Chondrocyte (in vitro differentiated cells): ENCODE measurements around the gene NLRP9. TPM values are rescaled to one million over a fixed set of nuclear protein-coding genes. Genes with fewer than 3 reads are reported as not detected.
"Not testable (repeated sequence)": the region's sequence is repeated elsewhere in the genome, so short reads cannot be mapped to it uniquely, and the experiment has no call there.

Source experiments
- DNase-seq: peaks from one replicate; pipeline ENCODE4 v3.0.0; 2021; ENCODE audit warnings: mixed read lengths, low spot score
- H3K27ac Mint-ChIP-seq: one replicate; pipeline ENCODE4 v1.8.0; 2021; ENCODE audit warnings: mild to moderate bottlenecking, moderate library complexity, mixed read lengths; ENCODE audit not compliant: unreplicated experiment
- H3K27me3 Mint-ChIP-seq: 2 replicates; pipeline ENCODE4 v1.8.0; 2021; ENCODE audit warnings: low read depth, mixed read lengths
- H3K36me3 Mint-ChIP-seq: 2 replicates; pipeline ENCODE4 v1.8.0; 2021; ENCODE audit warnings: low read depth, mixed read lengths
- H3K4me1 Mint-ChIP-seq: 2 replicates; pipeline ENCODE4 v1.8.0; 2021; ENCODE audit warnings: low read depth, mild to moderate bottlenecking, mixed read lengths
- H3K4me3 Mint-ChIP-seq: one replicate; pipeline ENCODE4 v1.8.0; 2021; ENCODE audit warnings: mild to moderate bottlenecking, moderate library complexity, mixed read lengths; ENCODE audit not compliant: unreplicated experiment
- H3K9me3 Mint-ChIP-seq: 2 replicates; pipeline ENCODE4 v1.8.0; 2021; ENCODE audit warnings: low read depth, mixed read lengths
- CTCF ChIP-seq: fragments of 200-600 bp; sonication (generic); IDR thresholded peaks from 2 replicates; pipeline ENCODE4 v1.5.0; 2021; ENCODE audit warnings: antibody characterized with exemption, mild to moderate bottlenecking, moderate library complexity
- total RNA-seq: library from RNA; stranded (reverse); gene quantifications from 3 replicates; pipeline ENCODE4 v1.2.1, GENCODE V29; 2021

NLRP9 gene
- total RNA-seq, 1 donor from 2014 or later = not detected

- H3K4me1 Mint-ChIP-seq = peaks cover 7% of the 10 kb centered on the region
- H3K27ac Mint-ChIP-seq = no peak overlapping the region
- TF ChIP-seq CTCF = no peak
- DNase-seq = no peak
- H3K27me3 Mint-ChIP-seq = peaks cover 4% of the 10 kb centered on the region
- peaks cover 26% of the 10 kb centered on the region for H3K9me3 Mint-ChIP-seq
- H3K4me3 Mint-ChIP-seq = no peak overlapping the region
- H3K36me3 Mint-ChIP-seq = no peaks in the 10 kb centered on the region
These were observed 17.4 kb downstream of the NLRP9 start for GRCh38 chr19:55720801-55721200.

- Mint-ChIP-seq H3K36me3 (no peaks in the 10 kb centered on the region), H3K27ac (no peak overlapping the region), H3K4me3 (no peak overlapping the region), H3K27me3 (peaks cover 4% of the 10 kb centered on the region), H3K4me1 (peaks cover 7% of the 10 kb centered on the region), H3K9me3 (peaks cover 26% of the 10 kb centered on the region)
- TF ChIP-seq CTCF = no peak
- no peak for DNase-seq
These were observed 17.9 kb downstream of the NLRP9 start for GRCh38 chr19:55720214-55720746.

- H3K9me3 Mint-ChIP-seq = peaks cover 26% of the 10 kb centered on the region
- not testable (repeated sequence) for H3K27me3 Mint-ChIP-seq, H3K4me1 Mint-ChIP-seq, H3K4me3 Mint-ChIP-seq, DNase-seq, H3K36me3 Mint-ChIP-seq, H3K27ac Mint-ChIP-seq
These were observed 20.1 kb downstream of the NLRP9 start for GRCh38 chr19:55717879-55718711.

- Mint-ChIP-seq H3K27ac (no peak overlapping the region), H3K9me3 (peaks cover 27% of the 10 kb centered on the region), H3K4me3 (no peak overlapping the region)
These were observed 21.0 kb downstream of the NLRP9 start for GRCh38 chr19:55717251-55717650.

GRCh38 chr19:55716531-55716930 lies 21.7 kb downstream of the NLRP9 start:
- no peak for DNase-seq
- Mint-ChIP-seq H3K4me3 (no peak overlapping the region), H3K9me3 (peaks cover 23% of the 10 kb centered on the region), H3K27ac (no peak overlapping the region), H3K36me3 (no peaks in the 10 kb centered on the region), H3K4me1 (no peaks in the 10 kb centered on the region), H3K27me3 (peaks cover 4% of the 10 kb centered on the region)
- TF ChIP-seq CTCF = no peak

More at GRCh38 chr19:55717251-55717650, 21.0 kb downstream of the NLRP9 start:
- Mint-ChIP-seq H3K27me3 (peaks cover 4% of the 10 kb centered on the region), H3K36me3 (no peaks in the 10 kb centered on the region), H3K4me1 (no peaks in the 10 kb centered on the region)
- TF ChIP-seq CTCF = no peak
- DNase-seq = no peak
